Gastroesophageal sphincter (tissue), 4 donors: ENCODE data around the gene CDIP1. TPM values are rescaled to one million over a fixed set of nuclear protein-coding genes. Genes with fewer than 3 reads are reported as not detected.

Experiments used
- ATAC-seq: fragments of 150-250 bp; one replicate; pipeline ENCODE4 v1.9.1; 2016; ENCODE audit warnings: mild to moderate bottlenecking, moderate library complexity
- H3K27ac ChIP-seq, 4 donors: fragments of 200-600 bp; sonication (generic) in 3 of 4; 1 replicate in 3 of 4; 2 replicates in 1 of 4; pipeline ENCODE4 v1.5.1; 2016 to 2019
- H3K27me3 ChIP-seq: fragments of 200-600 bp; sonication (generic); one replicate; pipeline ENCODE4 v1.5.1; 2019
- H3K36me3 ChIP-seq, 2 donors: fragments of 200-600 bp; sonication (generic); one replicate each; pipeline ENCODE4 v1.5.1; 2019; ENCODE audit warnings: control low read depth in 1 of 2
- H3K4me1 ChIP-seq, 3 donors: fragments of 200-600 bp; sonication (generic); 1 replicate in 2 of 3; 2 replicates in 1 of 3; pipeline ENCODE4 v1.5.1; 2016 to 2019; ENCODE audit warnings: control low read depth in 2 of 3
- H3K4me3 ChIP-seq, 2 donors: fragments of 200-600 bp; sonication (generic); one replicate each; pipeline ENCODE4 v1.5.1; 2019; ENCODE audit warnings: mild to moderate bottlenecking in 1 of 2, moderate library complexity in 1 of 2
- H3K9me3 ChIP-seq, 3 donors: fragments of 200-600 bp; sonication (generic); one replicate each; pipeline ENCODE4 v1.5.1; 2017 to 2019; ENCODE audit warnings: control low read depth in 2 of 3
- CTCF ChIP-seq, 4 experiments: fragments of 200-600 bp in 2 of 4; fragments of 450-650 bp in 2 of 4; sonication (generic) in 1 of 4; IDR thresholded peaks; one replicate each; pipeline ENCODE4 v1.5.1; 2017 to 2019; ENCODE audit warnings: antibody characterized with exemption in 4 of 4, mild to moderate bottlenecking in 2 of 4, moderate library complexity in 2 of 4
- EP300 ChIP-seq: sonication (generic); formaldehyde crosslinking; IDR thresholded peaks from one replicate; pipeline ENCODE4 v1.6.1; 2017; ENCODE audit warnings: antibody characterized with exemption, mild to moderate bottlenecking
- POLR2A ChIP-seq, 2 donors: fragments of 450-650 bp; IDR thresholded peaks; one replicate each; pipeline ENCODE4 v1.6.1; 2017; ENCODE audit warnings: antibody characterized with exemption in 2 of 2, mild to moderate bottlenecking in 2 of 2, moderate library complexity in 1 of 2
- POLR2AphosphoS5 ChIP-seq: sonication (generic); formaldehyde crosslinking; IDR thresholded peaks from one replicate; pipeline ENCODE4 v1.6.1; 2017; ENCODE audit warnings: antibody characterized with exemption
- WGBS, 2 donors: methylation state at CpG; one replicate each; pipeline ENCODE4 v1.1.5; 2018; ENCODE audit warnings: low coverage in 1 of 2; 5-methylcytosine and 5-hydroxymethylcytosine counted together
- total RNA-seq, 4 donors: library from RNA; depleted of rRNA; stranded (reverse); fragments of >200 nt; gene quantifications; one replicate each; pipeline ENCODE4 v1.1.0, GENCODE V29; 2016

CDIP1 gene
- total RNA-seq, 4 donors from 2014 or later: 13.2 to 31.5 (median 18.7) TPM

GRCh38 chr16:4471869-4472268 lies 66.7 kb downstream of the CDIP1 start:
- 96 to 100% methylated on average over 4 to 5 of the region's 5 CpGs for WGBS, 2 donors
- no peak for TF ChIP-seq POLR2AphosphoS5
- no peak for TF ChIP-seq EP300
- TF ChIP-seq POLR2A (IDR thresholded peaks at IDR 0.05): no peak
- TF ChIP-seq CTCF (IDR thresholded peaks at IDR 0.05): no peak
- no peak for ATAC-seq
- H3K4me3 ChIP-seq: no peak overlapping the region
- peaks cover 0 to 36% (median 3%) of the 10 kb centered on the region in 3 donors for H3K4me1 ChIP-seq
- no peak overlapping the region for H3K27ac ChIP-seq
- peaks cover 0 to 30% of the 10 kb centered on the region in 2 donors for H3K36me3 ChIP-seq
- H3K9me3 ChIP-seq: no peaks in the 10 kb centered on the region
- H3K27me3 ChIP-seq: no peaks in the 10 kb centered on the region

- Histone ChIP-seq H3K9me3 (no peaks in the 10 kb centered on the region), H3K36me3 (peaks cover 0 to 59% of the 10 kb centered on the region in 2 donors), H3K4me1 (peaks cover 0 to 8% (median 0%) of the 10 kb centered on the region in 3 donors), H3K4me3 (no peak overlapping the region), H3K27me3 (no peaks in the 10 kb centered on the region), H3K27ac (no peak overlapping the region)
- no peak for TF ChIP-seq POLR2A (IDR thresholded peaks at IDR 0.05)
- no peak for TF ChIP-seq EP300
- no peak for TF ChIP-seq CTCF (IDR thresholded peaks at IDR 0.05)
- TF ChIP-seq POLR2AphosphoS5: no peak
- WGBS, 2 donors: 73 to 85% methylated on average over 6 to 10 of the region's 10 CpGs
- ATAC-seq: no peak
Observed at GRCh38 chr16:4468972-4469371, 69.6 kb downstream of the CDIP1 start.

- Histone ChIP-seq H3K4me3 (no peak overlapping the region), H3K27ac (no peak overlapping the region), H3K27me3 (no peaks in the 10 kb centered on the region), H3K36me3 (peaks cover 0 to 69% of the 10 kb centered on the region in 2 donors), H3K4me1 (no peaks in the 10 kb centered on the region), H3K9me3 (no peaks in the 10 kb centered on the region)
- TF ChIP-seq EP300 (no peak), POLR2A (IDR thresholded peaks at IDR 0.05) (no peak), POLR2AphosphoS5 (no peak), CTCF (IDR thresholded peaks at IDR 0.05) (no peak)
- WGBS, 2 donors: 89 to 95% methylated on average over 7 to 9 of the region's 16 CpGs
- no peak for ATAC-seq
Observed at GRCh38 chr16:4467916-4468315, 70.7 kb downstream of the CDIP1 start.

GRCh38 chr16:4465977-4466779 lies 72.4 kb downstream of the CDIP1 start:
- no peak for ATAC-seq
- H3K36me3 ChIP-seq: peaks cover 0 to 87% of the 10 kb centered on the region in 2 donors
- no peaks in the 10 kb centered on the region for H3K27me3 ChIP-seq
- no peaks in the 10 kb centered on the region for H3K9me3 ChIP-seq
- no peak overlapping the region for H3K27ac ChIP-seq
- H3K4me1 ChIP-seq: no peaks in the 10 kb centered on the region
- 85% methylated on average over 11 of the region's 32 CpGs; no CpG with 5 or more reads in 1 of the 2 donors for WGBS, 2 donors
- H3K4me3 ChIP-seq: no peak overlapping the region
- no peak for TF ChIP-seq POLR2A (IDR thresholded peaks at IDR 0.05)
- no peak for TF ChIP-seq EP300
- TF ChIP-seq POLR2AphosphoS5: no peak
- no peak for TF ChIP-seq CTCF (IDR thresholded peaks at IDR 0.05)
